HFF-Myc (cell line): ENCODE data around the gene CLMN.

Source experiments
- DNase-seq: peaks from one replicate; pipeline ENCODE4 v3.0.0-alpha.2; 2011; ENCODE audit warnings: low read depth; ENCODE audit errors: extremely low read depth
- H3K4me3 ChIP-seq: replicated peaks from 2 replicates; pipeline ENCODE4 v1.5.1; 2011; ENCODE audit warnings: low read depth, mild to moderate bottlenecking, control low read depth, low read length
- CTCF ChIP-seq: IDR thresholded peaks from 2 replicates; pipeline ENCODE4 v1.5.1; 2012; ENCODE audit warnings: mild to moderate bottlenecking, low read depth, low read length, control low read depth; ENCODE audit errors: missing control alignments

Gene CLMN

GRCh38 chr14:95361373-95362137 lies 41.8 kb upstream of the CLMN start:
- H3K4me3 ChIP-seq, result no peak overlapping the region
- TF ChIP-seq CTCF, result peak; percentile 48
- DNase-seq, result no peak

GRCh38 chr14:95360828-95361227 lies 41.1 kb upstream of the CLMN start:
- no peak overlapping the region for H3K4me3 ChIP-seq
- DNase-seq, result no peak
- no peak for TF ChIP-seq CTCF

GRCh38 chr14:95359994-95360826 lies 40.5 kb upstream of the CLMN start:
- DNase-seq, result no peak
- H3K4me3 ChIP-seq, result no peak overlapping the region
- TF ChIP-seq CTCF, result no peak

- no peak for TF ChIP-seq CTCF
- H3K4me3 ChIP-seq, result no peak overlapping the region
- DNase-seq, result peak; percentile 24
These were observed 36.6 kb upstream of the CLMN start for GRCh38 chr14:95356245-95356869.

- no peak overlapping the region for H3K4me3 ChIP-seq
- TF ChIP-seq CTCF, result no peak
- no peak for DNase-seq
These were observed 35.7 kb upstream of the CLMN start for GRCh38 chr14:95355422-95355821.

GRCh38 chr14:95354834-95355233 lies 35.1 kb upstream of the CLMN start:
- no peak for DNase-seq
- TF ChIP-seq CTCF, result no peak
- no peak overlapping the region for H3K4me3 ChIP-seq
